A549 (cell line): Measurements from ENCODE around the gene FHIT. TPM values are rescaled to one million over a fixed set of nuclear protein-coding genes. Genes with fewer than 3 reads are reported as not detected.

Experiments used
- ATAC-seq, 2 experiments: fragments of 200-7000 bp in 1 of 2; fragments of >200 bp in 1 of 2; cut with Nextera tagmentation in 1 of 2; cut with Tn5 transposase in 1 of 2; 3 replicates each; pipeline versions ENCODE4 v1.8.0 to v1.9.1; 2018 to 2020; ENCODE audit warnings: mild to moderate bottlenecking in 1 of 2, moderate library complexity in 1 of 2
- CTCF ChIA-PET: fragments of 300-600 bp; sonication (Branson Sonifier 250); formaldehyde crosslinking; extraction: SDS; loops from one replicate; lab custom pipeline; 2021; ENCODE audit warnings: antibody characterized with exemption, inconsistent platforms; lab: Yijun Ruan, JAX
- POLR2A ChIA-PET: fragments of 350-600 bp; formaldehyde crosslinking; extraction: SDS; loops from one replicate; lab custom pipeline; 2021; ENCODE audit warnings: antibody characterized with exemption, inconsistent platforms; lab: Yijun Ruan, JAX
- DNase-seq, 2 experiments: peaks; one replicate each; pipeline versions ENCODE4 v3.0.0 to v3.0.0-alpha.2; 2011 to 2016; ENCODE audit warnings: low read depth in 1 of 2, low spot score in 1 of 2
- FAIRE-seq: peaks from 2 replicates; lab custom pipeline; 2011; peaks lifted over from hg19 to GRCh38; lab: Jason Lieb, UNC
- H3K27ac ChIP-seq, 2 experiments: fragments of >200 bp; sonication (Bioruptor Twin); formaldehyde crosslinking; 3 replicates each; pipeline ENCODE4 v1.5.1; 2016 to 2017
- H3K4me1 ChIP-seq: fragments of >200 bp; sonication (Bioruptor Twin); formaldehyde crosslinking; 3 replicates; pipeline ENCODE4 v1.6.1; 2016
- H3K4me2 ChIP-seq: fragments of >200 bp; sonication (Bioruptor Twin); formaldehyde crosslinking; 3 replicates; pipeline ENCODE4 v1.6.1; 2016
- H3K4me3 ChIP-seq: fragments of >200 bp; sonication (Bioruptor Twin); formaldehyde crosslinking; 3 replicates; pipeline ENCODE4 v1.5.1; 2016
- H3K9me3 ChIP-seq: fragments of >200 bp; sonication (Bioruptor Twin); formaldehyde crosslinking; 3 replicates; pipeline ENCODE4 v1.6.1; 2016
- ATOH8 ChIP-seq: fragments of 250-450 bp; sonication (Bioruptor Pico); IDR thresholded peaks from 2 replicates; pipeline ENCODE4 v1.5.0; 2020; ENCODE audit warnings: low read depth, mild to moderate bottlenecking, moderate library complexity
- CEBPB ChIP-seq, 2 experiments: fragments of >200 bp in 1 of 2; sonication (Bioruptor Twin) in 1 of 2; formaldehyde crosslinking in 1 of 2; IDR thresholded peaks; 2 replicates each; pipeline ENCODE4 v1.6.1; 2012 to 2016
- ELK1 ChIP-seq: fragments of 150-350 bp; IDR thresholded peaks from 2 replicates; pipeline ENCODE4 v1.6.1; 2014; ENCODE audit warnings: low read depth, mild to moderate bottlenecking, low read length
- ESRRA ChIP-seq: fragments of 150-350 bp; IDR thresholded peaks from 2 replicates; pipeline ENCODE4 v1.6.1; 2014; ENCODE audit warnings: mild to moderate bottlenecking, low read length, borderline replicate concordance
- GATA3 ChIP-seq: IDR thresholded peaks from 2 replicates; pipeline ENCODE4 v1.6.1; 2012; ENCODE audit warnings: borderline replicate concordance
- HES2 ChIP-seq: fragments of >200 bp; sonication (Bioruptor Twin); formaldehyde crosslinking; IDR thresholded peaks from 2 replicates; pipeline ENCODE4 v1.6.1; 2016
- HEYL ChIP-seq: fragments of 250-450 bp; sonication (Bioruptor Pico); IDR thresholded peaks from 2 replicates; pipeline ENCODE4 v1.8.0; 2021; ENCODE audit warnings: mild to moderate bottlenecking, moderate library complexity
- HMGXB4 ChIP-seq: fragments of 250-450 bp; sonication (Bioruptor Pico); IDR thresholded peaks from 2 replicates; pipeline ENCODE4 v1.5.0; 2021; ENCODE audit warnings: mild to moderate bottlenecking, moderate library complexity, borderline replicate concordance
- HOXA7 ChIP-seq: fragments of 250-450 bp; sonication (Bioruptor Pico); IDR thresholded peaks from 2 replicates; pipeline ENCODE4 v1.5.0; 2020; ENCODE audit warnings: mild to moderate bottlenecking, moderate library complexity
- KDM1A ChIP-seq: fragments of 200-600 bp; sonication (generic); IDR thresholded peaks from 2 replicates; pipeline ENCODE4 v1.6.1; 2016; ENCODE audit warnings: low read depth, mild to moderate bottlenecking
- KDM5A ChIP-seq: fragments of 200-600 bp; sonication (generic); IDR thresholded peaks from 2 replicates; pipeline ENCODE4 v1.6.1; 2016; ENCODE audit warnings: antibody characterized with exemption, mild to moderate bottlenecking
- MAX ChIP-seq: IDR thresholded peaks from 2 replicates; pipeline ENCODE4 v1.6.1; 2012
- PHF8 ChIP-seq: fragments of 200-600 bp; sonication (generic); IDR thresholded peaks from 2 replicates; pipeline ENCODE4 v1.6.1; 2016; ENCODE audit warnings: low read depth, mild to moderate bottlenecking, antibody characterized with exemption, moderate library complexity, borderline replicate concordance
- RARB ChIP-seq: fragments of 250-450 bp; sonication (Bioruptor Pico); IDR thresholded peaks from 2 replicates; pipeline ENCODE4 v1.8.0; 2021; ENCODE audit warnings: mild to moderate bottlenecking, moderate library complexity
- SREBF2 ChIP-seq: fragments of 450-650 bp; IDR thresholded peaks from 2 replicates; pipeline ENCODE4 v1.6.1; 2014; ENCODE audit warnings: mild to moderate bottlenecking, moderate library complexity
- WGBS: methylation state at CpG from one replicate; pipeline ENCODE4 v1.1.6; 2017; ENCODE audit errors: missing lambda C conversion rate; 5-methylcytosine and 5-hydroxymethylcytosine counted together
- polyA plus RNA-seq, 4 experiments: library from polyadenylated mRNA; depleted of rRNA in 3 of 4; stranded (reverse); fragments of >200 nt; fragmentation: RNase III in 1 of 4; extraction: RNeasy Plus Mini Kit Qiagen cat#74134 plus additional on column Dnase treatment in 1 of 4; gene quantifications; 2 replicates in 3 of 4; 3 replicates in 1 of 4; pipeline ENCODE4 v1.2.3, GENCODE V29; 2011 to 2017
- TF ChIP-seq, protein P1 (sequence below): fragments of 200-600 bp; sonication (generic); IDR thresholded peaks from 2 replicates; pipeline ENCODE4 v1.6.1; 2016; ENCODE audit warnings: antibody characterized with exemption, mild to moderate bottlenecking, moderate library complexity
- TF ChIP-seq, protein P2 (sequence below): IDR thresholded peaks from 2 replicates; pipeline ENCODE4 v1.6.1; 2012
- TF ChIP-seq, protein P3 (sequence below): IDR thresholded peaks from 2 replicates; pipeline ENCODE4 v1.6.1; 2012; ENCODE audit warnings: low read depth, borderline replicate concordance

Gene FHIT
- polyA plus RNA-seq, 2 of the 4 experiments (the other 2 are of a cell fraction) = 0.76 to 0.92 TPM

DNA sequence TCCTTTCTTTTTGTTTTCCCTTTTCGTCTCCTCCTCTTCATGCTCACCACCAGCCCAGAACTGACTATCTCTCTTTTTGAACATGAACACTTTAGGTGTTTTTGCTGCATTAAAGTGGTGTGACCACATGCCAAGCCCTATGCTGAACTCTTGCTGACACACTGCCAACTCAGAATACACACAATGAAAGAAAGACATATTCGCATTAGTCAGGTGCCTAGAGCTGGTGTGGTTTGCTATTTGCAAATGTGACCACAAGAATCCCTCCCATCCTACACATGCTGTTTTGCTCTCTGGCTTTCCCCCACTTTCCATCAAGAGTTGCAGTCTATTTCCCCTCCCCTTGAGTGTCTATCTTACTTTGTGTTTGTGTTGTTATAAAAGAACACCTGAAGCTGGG, 1233.6 kb downstream of the FHIT start:
- H3K4me2 ChIP-seq = no peak overlapping the region
- no peak overlapping the region for H3K4me3 ChIP-seq
- no peak overlapping the region for H3K27ac ChIP-seq
- H3K4me1 ChIP-seq = no peaks in the 10 kb centered on the region
- POLR2A ChIA-PET = no interaction called here
- H3K9me3 ChIP-seq = no peaks in the 10 kb centered on the region
- TF ChIP-seq ATOH8 (no peak), ESRRA (no peak), HOXA7 (CRISPR knock-in tag) (no peak), KDM1A (no peak), ELK1 (no peak), SREBF2 (no peak), HMGXB4 (CRISPR knock-in tag) (no peak), GATA3 (no peak), CEBPB (IDR thresholded peaks at IDR 0.05) (no peak), HES2 (no peak), KDM5A (no peak), PHF8 (no peak), RARB (CRISPR knock-in tag) (no peak), MAX (no peak), HEYL (CRISPR knock-in tag) (no peak)
- TF ChIP-seq, protein P1, sequence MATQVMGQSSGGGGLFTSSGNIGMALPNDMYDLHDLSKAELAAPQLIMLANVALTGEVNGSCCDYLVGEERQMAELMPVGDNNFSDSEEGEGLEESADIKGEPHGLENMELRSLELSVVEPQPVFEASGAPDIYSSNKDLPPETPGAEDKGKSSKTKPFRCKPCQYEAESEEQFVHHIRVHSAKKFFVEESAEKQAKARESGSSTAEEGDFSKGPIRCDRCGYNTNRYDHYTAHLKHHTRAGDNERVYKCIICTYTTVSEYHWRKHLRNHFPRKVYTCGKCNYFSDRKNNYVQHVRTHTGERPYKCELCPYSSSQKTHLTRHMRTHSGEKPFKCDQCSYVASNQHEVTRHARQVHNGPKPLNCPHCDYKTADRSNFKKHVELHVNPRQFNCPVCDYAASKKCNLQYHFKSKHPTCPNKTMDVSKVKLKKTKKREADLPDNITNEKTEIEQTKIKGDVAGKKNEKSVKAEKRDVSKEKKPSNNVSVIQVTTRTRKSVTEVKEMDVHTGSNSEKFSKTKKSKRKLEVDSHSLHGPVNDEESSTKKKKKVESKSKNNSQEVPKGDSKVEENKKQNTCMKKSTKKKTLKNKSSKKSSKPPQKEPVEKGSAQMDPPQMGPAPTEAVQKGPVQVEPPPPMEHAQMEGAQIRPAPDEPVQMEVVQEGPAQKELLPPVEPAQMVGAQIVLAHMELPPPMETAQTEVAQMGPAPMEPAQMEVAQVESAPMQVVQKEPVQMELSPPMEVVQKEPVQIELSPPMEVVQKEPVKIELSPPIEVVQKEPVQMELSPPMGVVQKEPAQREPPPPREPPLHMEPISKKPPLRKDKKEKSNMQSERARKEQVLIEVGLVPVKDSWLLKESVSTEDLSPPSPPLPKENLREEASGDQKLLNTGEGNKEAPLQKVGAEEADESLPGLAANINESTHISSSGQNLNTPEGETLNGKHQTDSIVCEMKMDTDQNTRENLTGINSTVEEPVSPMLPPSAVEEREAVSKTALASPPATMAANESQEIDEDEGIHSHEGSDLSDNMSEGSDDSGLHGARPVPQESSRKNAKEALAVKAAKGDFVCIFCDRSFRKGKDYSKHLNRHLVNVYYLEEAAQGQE = no peak
- TF ChIP-seq, protein P2, sequence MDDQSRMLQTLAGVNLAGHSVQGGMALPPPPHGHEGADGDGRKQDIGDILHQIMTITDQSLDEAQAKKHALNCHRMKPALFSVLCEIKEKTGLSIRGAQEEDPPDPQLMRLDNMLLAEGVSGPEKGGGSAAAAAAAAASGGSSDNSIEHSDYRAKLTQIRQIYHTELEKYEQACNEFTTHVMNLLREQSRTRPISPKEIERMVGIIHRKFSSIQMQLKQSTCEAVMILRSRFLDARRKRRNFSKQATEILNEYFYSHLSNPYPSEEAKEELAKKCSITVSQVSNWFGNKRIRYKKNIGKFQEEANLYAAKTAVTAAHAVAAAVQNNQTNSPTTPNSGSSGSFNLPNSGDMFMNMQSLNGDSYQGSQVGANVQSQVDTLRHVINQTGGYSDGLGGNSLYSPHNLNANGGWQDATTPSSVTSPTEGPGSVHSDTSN = no peak
- TF ChIP-seq, protein P3, sequence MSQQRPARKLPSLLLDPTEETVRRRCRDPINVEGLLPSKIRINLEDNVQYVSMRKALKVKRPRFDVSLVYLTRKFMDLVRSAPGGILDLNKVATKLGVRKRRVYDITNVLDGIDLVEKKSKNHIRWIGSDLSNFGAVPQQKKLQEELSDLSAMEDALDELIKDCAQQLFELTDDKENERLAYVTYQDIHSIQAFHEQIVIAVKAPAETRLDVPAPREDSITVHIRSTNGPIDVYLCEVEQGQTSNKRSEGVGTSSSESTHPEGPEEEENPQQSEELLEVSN = no peak
- no peak for ATAC-seq
- no peak for FAIRE-seq
- WGBS = 35% methylated on average over 2 of the region's 2 CpGs
- DNase-seq = no peak
- CTCF ChIA-PET = interaction anchor here (0.6 kb wide), 1 partner anchor 423 kb away, joined by 3 read pairs; no protein-coding TSS in a partner anchor
